ENCODE data around the gene MIOS.
A peak's percentile ranks its signal among the peaks of the same experiment; 100 is the strongest.

The MIOS gene

DNA sequence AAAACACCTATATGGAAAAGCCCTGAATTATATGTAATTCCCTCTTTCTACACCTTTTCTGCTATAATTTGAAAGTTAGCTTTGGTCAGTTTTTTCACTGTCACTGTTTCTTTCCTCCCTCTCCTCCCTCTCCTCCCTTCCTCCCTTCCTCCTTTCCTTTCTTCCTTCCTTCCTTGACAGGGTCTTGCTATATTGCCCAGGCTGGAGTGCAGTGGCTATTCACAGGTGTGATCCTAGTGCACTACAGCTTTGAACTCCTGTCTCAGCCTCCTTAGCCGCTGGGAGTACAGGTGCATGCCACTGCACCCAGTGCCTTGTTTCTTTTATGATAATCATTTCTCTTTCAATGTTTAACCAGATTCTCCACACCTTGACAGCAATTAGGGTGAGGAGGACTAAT, 51.7 kb downstream of the MIOS start:
- Histone ChIP-seq H3K4me1 (ENCODE audit: control insufficient read depth, insufficient read depth, low read length) (no peaks in the 10 kb centered on the region), H3K27ac (ENCODE audit: low read depth, low read length) (no peak overlapping the region)

DNA sequence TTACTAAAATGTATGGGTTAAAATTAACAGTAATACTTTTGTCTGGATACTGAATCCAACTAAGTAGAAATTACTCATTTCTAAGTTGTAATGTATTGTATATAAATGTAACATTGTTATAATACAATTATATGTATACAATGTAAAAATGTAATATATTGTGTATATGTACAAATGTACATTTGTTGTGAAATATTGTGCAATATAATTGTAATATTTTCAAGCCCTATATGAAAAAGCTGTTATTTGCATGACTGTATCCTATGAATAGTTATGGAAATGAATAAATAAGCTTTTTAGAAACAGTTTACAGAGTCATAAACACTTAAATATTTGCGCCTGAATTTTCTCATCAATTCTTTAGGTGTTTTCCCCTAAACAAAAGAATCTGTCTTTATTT, 53.6 kb downstream of the MIOS start:
- no peak overlapping the region for H3K4me3 ChIP-seq (ENCODE audit: low read depth, low read length)
- no peaks in the 10 kb centered on the region for H3K27me3 ChIP-seq (ENCODE audit: control insufficient read depth, insufficient read depth, low read length)
- H3K9me3 ChIP-seq (ENCODE audit: control insufficient read depth, insufficient read depth, low read length): no peaks in the 10 kb centered on the region
- no peak overlapping the region for H3K27ac ChIP-seq (ENCODE audit: low read depth, low read length)
- no peak overlapping the region for H3K9ac ChIP-seq (ENCODE audit: low read depth, low read length)
- no peaks in the 10 kb centered on the region for H3K4me1 ChIP-seq (ENCODE audit: control insufficient read depth, insufficient read depth, low read length)
- no peaks in the 10 kb centered on the region for H3K36me3 ChIP-seq (ENCODE audit: control insufficient read depth, insufficient read depth, low read length)

More for the DNA sequence above, 51.7 kb downstream of the MIOS start:
- Histone ChIP-seq H3K27me3 (ENCODE audit: control insufficient read depth, insufficient read depth, low read length) (no peaks in the 10 kb centered on the region), H3K9ac (ENCODE audit: low read depth, low read length) (no peak overlapping the region), H3K4me3 (ENCODE audit: low read depth, low read length) (no peak overlapping the region), H3K36me3 (ENCODE audit: control insufficient read depth, insufficient read depth, low read length) (no peaks in the 10 kb centered on the region), H3K9me3 (ENCODE audit: control insufficient read depth, insufficient read depth, low read length) (no peaks in the 10 kb centered on the region)

DNA sequence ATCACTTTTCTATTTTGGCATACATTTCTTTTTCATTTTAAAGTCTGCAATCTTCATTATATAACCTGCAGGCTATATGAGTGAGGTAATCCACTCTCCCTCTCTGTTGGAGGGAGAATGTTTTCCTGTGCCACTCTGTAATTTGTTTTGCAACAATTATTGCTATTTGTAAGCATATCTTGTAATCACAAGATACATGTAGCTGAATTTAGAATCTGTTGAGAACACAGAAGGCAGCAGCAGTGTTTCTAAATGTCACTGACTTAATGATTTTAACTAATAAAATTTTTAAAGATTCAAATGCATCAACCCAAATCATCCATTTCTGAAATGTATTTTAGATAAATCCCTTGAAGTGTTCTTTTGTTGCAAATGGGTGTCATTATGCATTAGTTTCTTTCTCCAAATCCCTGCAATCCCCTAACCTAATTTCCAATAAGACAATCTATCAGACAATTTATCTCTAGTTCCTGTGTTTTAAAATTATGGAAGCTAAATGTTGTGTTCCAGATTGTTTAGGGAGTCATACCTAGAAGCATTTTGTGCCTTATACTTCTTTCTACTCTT, 54.0 kb downstream of the MIOS start:
- Histone ChIP-seq H3K4me1 (ENCODE audit: control insufficient read depth, insufficient read depth, low read length) (no peaks in the 10 kb centered on the region), H3K4me3 (ENCODE audit: low read depth, low read length) (no peak overlapping the region), H3K27ac (ENCODE audit: low read depth, low read length) (no peak overlapping the region), H3K27me3 (ENCODE audit: control insufficient read depth, insufficient read depth, low read length) (no peaks in the 10 kb centered on the region), H3K9ac (ENCODE audit: low read depth, low read length) (no peak overlapping the region), H3K36me3 (ENCODE audit: control insufficient read depth, insufficient read depth, low read length) (no peaks in the 10 kb centered on the region), H3K9me3 (ENCODE audit: control insufficient read depth, insufficient read depth, low read length) (no peaks in the 10 kb centered on the region)

DNA sequence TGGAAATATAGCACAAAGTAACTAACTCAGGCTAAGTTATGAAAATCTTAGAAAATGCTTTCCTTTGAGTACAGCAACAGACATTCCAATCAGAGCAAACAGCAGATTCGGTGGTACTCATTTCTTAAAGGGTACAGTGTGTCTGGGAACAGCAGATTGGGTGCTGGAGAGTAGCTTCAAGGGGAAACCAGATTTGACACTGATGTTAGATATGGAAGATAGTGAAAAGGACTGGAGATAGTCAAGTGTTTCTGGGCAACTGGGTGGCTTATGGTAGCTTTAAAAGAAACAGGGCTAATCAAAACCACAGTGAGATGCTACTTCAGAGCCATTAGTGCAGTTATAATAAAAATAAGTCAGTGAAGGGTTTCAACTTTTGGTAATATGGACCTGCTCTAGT, 61.8 kb downstream of the MIOS start:
- no peaks in the 10 kb centered on the region for H3K36me3 ChIP-seq (ENCODE audit: control insufficient read depth, insufficient read depth, low read length)
- no peak overlapping the region for H3K4me3 ChIP-seq (ENCODE audit: low read depth, low read length)
- no peaks in the 10 kb centered on the region for H3K4me1 ChIP-seq (ENCODE audit: control insufficient read depth, insufficient read depth, low read length)
- no peak overlapping the region for H3K27ac ChIP-seq (ENCODE audit: low read depth, low read length)
- H3K9me3 ChIP-seq (ENCODE audit: control insufficient read depth, insufficient read depth, low read length): peaks cover 10% of the 10 kb centered on the region; the same call in 1 of the 2 replicates
- H3K27me3 ChIP-seq (ENCODE audit: control insufficient read depth, insufficient read depth, low read length): no peaks in the 10 kb centered on the region
- no peak overlapping the region for H3K9ac ChIP-seq (ENCODE audit: low read depth, low read length)

DNA sequence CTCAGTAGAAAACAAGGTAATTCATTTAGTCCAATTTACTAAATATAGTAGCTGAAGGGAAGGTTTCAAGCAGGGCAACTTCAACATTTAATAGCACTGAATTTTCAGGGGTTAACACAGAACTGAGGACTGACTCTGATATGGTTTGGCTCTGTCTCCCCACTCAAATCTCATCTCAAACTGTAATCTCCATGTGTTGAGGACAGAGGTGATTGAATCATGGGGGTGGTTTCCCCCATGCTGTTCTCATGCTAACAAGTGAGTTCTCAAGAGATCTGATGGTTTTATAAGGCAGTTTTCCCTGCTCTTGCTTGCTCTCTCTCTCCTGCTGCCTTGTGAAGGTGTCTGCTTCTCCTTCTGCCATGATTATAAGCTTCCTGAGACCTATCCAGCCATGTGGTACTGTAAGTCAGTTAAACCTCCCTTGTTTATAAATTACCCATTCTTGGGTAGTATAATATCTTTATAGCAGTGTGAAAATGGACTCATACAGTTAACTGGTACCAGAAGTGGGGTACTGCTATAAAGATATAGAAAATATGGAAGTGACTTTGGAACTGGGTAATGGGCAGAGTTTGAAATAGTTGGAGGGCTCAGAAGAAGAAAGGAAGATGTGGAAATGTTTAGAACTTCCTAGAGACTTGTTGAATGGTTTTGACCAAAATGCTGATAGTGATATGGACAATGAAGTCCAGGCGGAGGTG, 64.1 kb downstream of the MIOS start:
- H3K4me3 ChIP-seq (ENCODE audit: low read depth, low read length): no peak overlapping the region
- no peak overlapping the region for H3K9ac ChIP-seq (ENCODE audit: low read depth, low read length)
- H3K4me1 ChIP-seq (ENCODE audit: control insufficient read depth, insufficient read depth, low read length): no peaks in the 10 kb centered on the region
- H3K9me3 ChIP-seq (ENCODE audit: control insufficient read depth, insufficient read depth, low read length): peaks cover 10% of the 10 kb centered on the region; the same call in 1 of the 2 replicates
- no peaks in the 10 kb centered on the region for H3K36me3 ChIP-seq (ENCODE audit: control insufficient read depth, insufficient read depth, low read length)
- no peak overlapping the region for H3K27ac ChIP-seq (ENCODE audit: low read depth, low read length)
- H3K27me3 ChIP-seq (ENCODE audit: control insufficient read depth, insufficient read depth, low read length): no peaks in the 10 kb centered on the region

DNA sequence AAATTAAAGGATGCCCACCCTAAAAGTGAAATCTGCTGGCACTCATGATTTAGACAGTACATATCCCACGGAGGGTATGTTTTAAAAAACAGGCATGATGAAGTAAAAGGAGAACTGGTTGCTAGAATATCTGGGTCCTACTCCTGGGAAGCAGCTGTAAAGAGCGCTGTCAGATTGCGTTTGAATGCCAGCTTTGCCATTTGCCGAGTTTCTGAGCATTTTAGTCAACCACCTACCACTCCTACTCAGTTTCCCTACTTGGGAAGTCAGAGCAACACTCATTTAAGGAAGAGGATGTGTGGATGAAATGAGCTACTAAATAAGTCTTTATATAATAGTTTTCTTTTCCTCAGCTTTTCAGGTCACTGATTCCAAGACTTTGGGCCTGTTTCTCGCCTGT, 72.7 kb downstream of the MIOS start:
- Histone ChIP-seq H3K27ac (ENCODE audit: low read depth, low read length) (peak overlapping the region; percentile 89), H3K4me1 (ENCODE audit: control insufficient read depth, insufficient read depth, low read length) (peaks cover 17% of the 10 kb centered on the region), H3K27me3 (ENCODE audit: control insufficient read depth, insufficient read depth, low read length) (no peaks in the 10 kb centered on the region), H3K9ac (ENCODE audit: low read depth, low read length) (peak overlapping the region; percentile 86), H3K4me3 (ENCODE audit: low read depth, low read length) (peak overlapping the region; percentile 95), H3K9me3 (ENCODE audit: control insufficient read depth, insufficient read depth, low read length) (no peaks in the 10 kb centered on the region), H3K36me3 (ENCODE audit: control insufficient read depth, insufficient read depth, low read length) (peaks cover 20% of the 10 kb centered on the region)

DNA sequence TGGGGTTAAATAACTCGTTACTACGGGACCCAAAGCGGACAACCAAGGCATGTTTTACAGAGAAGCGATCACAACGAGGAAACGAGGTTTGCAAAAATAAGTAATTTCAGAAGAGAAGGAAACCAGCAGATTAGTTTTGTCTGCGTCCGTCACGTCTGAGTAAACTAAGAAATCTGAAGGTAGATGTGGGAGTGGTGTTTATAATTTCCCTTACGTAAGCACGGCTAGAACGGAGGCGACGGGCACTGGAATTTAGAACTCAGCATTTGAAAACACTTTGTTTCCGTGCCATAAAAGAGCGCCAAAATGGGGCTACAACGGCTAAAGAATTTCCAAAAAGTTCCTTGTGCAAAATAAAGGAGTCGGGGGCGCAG, 73.2 kb downstream of the MIOS start:
- H3K27ac ChIP-seq (ENCODE audit: low read depth, low read length): peak overlapping the region; percentile 89
- no peaks in the 10 kb centered on the region for H3K27me3 ChIP-seq (ENCODE audit: control insufficient read depth, insufficient read depth, low read length)
- no peaks in the 10 kb centered on the region for H3K9me3 ChIP-seq (ENCODE audit: control insufficient read depth, insufficient read depth, low read length)
- peaks cover 17% of the 10 kb centered on the region for H3K4me1 ChIP-seq (ENCODE audit: control insufficient read depth, insufficient read depth, low read length)
- H3K9ac ChIP-seq (ENCODE audit: low read depth, low read length): peak overlapping the region; percentile 86
- H3K4me3 ChIP-seq (ENCODE audit: low read depth, low read length): peak overlapping the region; percentile 95
- H3K36me3 ChIP-seq (ENCODE audit: control insufficient read depth, insufficient read depth, low read length): peaks cover 20% of the 10 kb centered on the region

DNA sequence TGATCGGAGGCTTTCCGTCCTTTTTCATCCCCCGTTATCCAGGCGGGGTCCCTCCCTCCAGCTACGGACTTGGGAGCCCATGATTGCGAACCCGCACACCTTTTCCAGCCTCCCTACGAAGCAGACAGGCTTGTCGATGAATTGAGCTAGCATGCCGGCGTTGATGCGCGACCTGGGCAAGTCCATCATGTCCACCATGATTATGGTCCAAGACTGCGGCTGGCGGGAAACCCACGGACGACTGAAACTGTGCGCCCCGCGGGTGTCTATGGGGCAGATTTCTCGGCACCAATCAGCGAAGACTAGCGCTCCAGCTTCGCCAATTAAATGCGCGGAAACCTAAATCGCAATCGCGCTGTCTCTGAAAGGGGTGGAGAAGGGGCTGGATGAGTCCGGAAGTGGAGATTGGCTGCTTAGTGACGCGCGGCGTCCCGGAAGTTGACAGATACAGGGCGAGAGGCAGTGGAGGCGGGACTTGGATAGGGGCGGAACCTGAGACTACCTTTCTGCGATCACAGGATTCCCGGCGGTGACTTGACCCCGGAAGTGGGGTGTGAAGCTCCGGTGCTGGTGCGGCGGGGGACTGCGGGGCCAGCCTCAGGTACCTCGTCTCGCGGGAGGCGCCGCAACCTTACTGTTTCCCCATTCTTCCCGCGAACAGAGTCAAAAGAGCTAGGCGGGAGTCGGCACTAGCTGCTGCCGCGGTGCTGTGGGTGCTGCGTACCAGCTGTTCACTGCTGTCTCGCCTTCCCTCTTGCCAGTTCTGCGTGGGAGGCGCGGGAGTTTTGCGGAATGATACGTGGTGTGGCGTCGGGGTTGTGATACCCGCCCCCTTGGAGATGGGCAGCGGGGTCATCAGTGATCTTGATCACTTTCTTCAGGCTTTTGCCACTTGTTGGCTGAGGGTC, 73.8 kb downstream of the MIOS start, which contains the start of gene UMAD1:
TSS of gene UMAD1 (plus strand) at position 532 of the 908 bp plus-strand sequence. CDS start 32,620 bp downstream, outside the sequence.
- Histone ChIP-seq H3K27me3 (ENCODE audit: control insufficient read depth, insufficient read depth, low read length) (no peaks in the 10 kb centered on the region), H3K4me1 (ENCODE audit: control insufficient read depth, insufficient read depth, low read length) (peaks cover 17% of the 10 kb centered on the region), H3K9me3 (ENCODE audit: control insufficient read depth, insufficient read depth, low read length) (no peaks in the 10 kb centered on the region), H3K9ac (ENCODE audit: low read depth, low read length) (peak within 1 kb of the TSS; percentile 86), H3K4me3 (ENCODE audit: low read depth, low read length) (peak within 1 kb of the TSS; percentile 95), H3K36me3 (ENCODE audit: control insufficient read depth, insufficient read depth, low read length) (peaks cover 20% of the 10 kb centered on the region), H3K27ac (ENCODE audit: low read depth, low read length) (peak within 1 kb of the TSS; percentile 89)

DNA sequence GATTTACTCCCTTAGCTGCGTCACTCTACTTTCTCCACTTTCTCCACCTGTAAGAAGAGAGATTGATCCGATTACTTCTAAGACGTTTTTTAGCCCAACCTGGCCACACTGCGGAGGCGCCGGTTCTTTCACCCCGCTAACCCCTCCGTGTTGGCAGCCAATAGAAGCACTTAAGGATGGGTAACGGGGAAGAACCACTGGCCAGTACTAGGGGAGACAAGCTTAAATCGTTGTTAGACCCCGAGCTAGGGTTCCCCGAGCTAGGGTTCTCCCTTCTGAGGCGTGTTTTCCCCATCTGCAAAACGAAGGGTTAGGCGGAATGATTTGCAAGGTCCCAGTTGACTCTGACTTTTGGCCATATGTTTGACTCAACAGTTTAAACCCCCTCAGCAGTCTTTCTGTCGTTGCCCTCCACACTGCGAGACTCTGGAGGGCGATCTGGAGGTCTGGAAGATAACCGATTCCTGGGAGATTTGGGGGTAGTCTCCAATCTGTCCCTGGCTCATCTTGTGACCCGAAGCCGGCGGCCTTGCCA, 74.5 kb downstream of the MIOS start:
- Histone ChIP-seq H3K36me3 (ENCODE audit: control insufficient read depth, insufficient read depth, low read length) (peaks cover 19% of the 10 kb centered on the region), H3K27ac (ENCODE audit: low read depth, low read length) (peak overlapping the region; percentile 88), H3K9ac (ENCODE audit: low read depth, low read length) (peak overlapping the region; percentile 80), H3K9me3 (ENCODE audit: control insufficient read depth, insufficient read depth, low read length) (no peaks in the 10 kb centered on the region), H3K27me3 (ENCODE audit: control insufficient read depth, insufficient read depth, low read length) (no peaks in the 10 kb centered on the region), H3K4me1 (ENCODE audit: control insufficient read depth, insufficient read depth, low read length) (peaks cover 17% of the 10 kb centered on the region), H3K4me3 (ENCODE audit: low read depth, low read length) (peak overlapping the region; percentile 95)

DNA sequence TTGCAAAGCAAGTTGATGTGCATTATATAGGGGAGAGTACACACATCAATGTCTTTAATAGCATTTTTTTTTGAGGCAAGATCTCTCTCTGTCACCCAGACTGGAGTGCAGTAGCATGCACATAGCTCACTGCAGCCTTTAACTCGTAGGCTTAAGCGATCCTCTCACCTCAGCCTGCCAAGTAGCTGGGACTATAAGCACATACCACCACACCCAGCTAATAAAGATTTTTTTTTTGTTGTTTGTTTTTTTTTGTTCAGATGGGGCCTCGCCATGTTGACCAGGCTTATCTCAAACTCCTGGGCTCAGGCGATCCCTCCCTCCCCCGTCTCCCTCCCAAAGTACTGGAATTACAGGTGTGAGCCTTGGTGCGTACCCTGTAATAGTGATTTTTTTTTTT, 75.4 kb downstream of the MIOS start:
- Histone ChIP-seq H3K9ac (ENCODE audit: low read depth, low read length) (no peak overlapping the region), H3K4me3 (ENCODE audit: low read depth, low read length) (peak overlapping the region; percentile 95), H3K9me3 (ENCODE audit: control insufficient read depth, insufficient read depth, low read length) (no peaks in the 10 kb centered on the region), H3K36me3 (ENCODE audit: control insufficient read depth, insufficient read depth, low read length) (peaks cover 10% of the 10 kb centered on the region), H3K4me1 (ENCODE audit: control insufficient read depth, insufficient read depth, low read length) (peaks cover 17% of the 10 kb centered on the region), H3K27me3 (ENCODE audit: control insufficient read depth, insufficient read depth, low read length) (no peaks in the 10 kb centered on the region), H3K27ac (ENCODE audit: low read depth, low read length) (no peak overlapping the region)

Measured in HUES48 (cell line).